Pancreas (tissue), 10 donors: ENCODE data around the gene LAMA2. TPM values are rescaled to one million over a fixed set of nuclear protein-coding genes. Genes with fewer than 3 reads are reported as not detected.

Experiments
- ATAC-seq, 4 donors: fragments of 200-7000 bp; cut with Tn5 transposase; one replicate each; pipeline versions ENCODE4 v1.8.0 to v1.9.1; 2020; ENCODE audit warnings: mild to moderate bottlenecking in 4 of 4, moderate library complexity in 4 of 4
- DNase-seq, 6 donors: peaks; one replicate each; pipeline ENCODE4 v3.0.0-alpha.2; 2020
- FAIRE-seq: peaks from 2 replicates; lab custom pipeline; 2012; peaks lifted over from hg19 to GRCh38; lab: Jason Lieb, UNC
- H3K27ac ChIP-seq, 4 donors: fragments of 200-600 bp; sonication (generic); 1 replicate in 3 of 4; 2 replicates in 1 of 4; pipeline versions ENCODE4 v1.5.0 to v1.8.0; 2020
- H3K27me3 ChIP-seq, 4 donors: fragments of 200-600 bp; one replicate each; pipeline ENCODE4 v1.8.0; 2021
- H3K36me3 ChIP-seq, 3 donors: fragments of 200-600 bp; sonication (generic) in 1 of 3; one replicate each; pipeline versions ENCODE4 v1.5.0 to v1.8.0; 2020 to 2021
- H3K4me1 ChIP-seq, 3 donors: fragments of 200-600 bp; one replicate each; pipeline ENCODE4 v1.8.0; 2021
- H3K4me3 ChIP-seq, 4 donors: fragments of 200-600 bp; sonication (generic) in 2 of 4; one replicate each; pipeline versions ENCODE4 v1.5.0 to v1.8.0; 2020 to 2021
- H3K9me3 ChIP-seq, 4 donors: fragments of 200-600 bp; one replicate each; pipeline ENCODE4 v1.8.0; 2021
- WGBS, 2 donors: extraction: QIAGEN DNeasy Blood & Tissue Kit; methylation state at CpG; one replicate each; pipeline ENCODE4 v1.1.7; 2013; 5-methylcytosine and 5-hydroxymethylcytosine counted together
- intact Hi-C, 3 donors: fragments of 100-400 bp; cut with DNase I; formaldehyde crosslinking; loops; one replicate each; pipeline versions ENCODE4 v1.11.1 to v1.14.2; 2022
- polyA plus RNA-seq, 2 donors: library from polyadenylated mRNA; stranded (reverse); fragments of 200-250 nt; gene quantifications; one replicate each; pipeline ENCODE4 v1.2.3, GENCODE V29; 2013
- total RNA-seq, 6 donors: library from RNA; stranded (reverse); fragmentation: NEBNext Ultra II Directional in 4 of 6; extraction: Animal tissue kit (Norgen Biotek cat#: 25700) in 4 of 6; gene quantifications; one replicate each; pipeline versions ENCODE4 v1.2.1 to v1.2.4, GENCODE V29; 2021 to 2023
- TF ChIP-seq, protein P1 (sequence below), 4 donors: fragments of 200-600 bp; sonication (generic) in 3 of 4; IDR thresholded peaks; one replicate each; pipeline versions ENCODE4 v1.5.0 to v1.8.0; 2021; ENCODE audit warnings: antibody characterized with exemption in 4 of 4
- donor health status: healthy with polysubstance abuse.
- donor health status: DM: no; HTN: no; CAD: no; lungs with moderate emphysema.
- donor health status: DM: no; HTN: no; CAD: no.
- donor health status: control.
- donor health status: control.
- donor health status: Bipolar disorder and iron deficiency.
- donor health status: DM: yes; HTN: yes; CAD: no.
- donor health status: DM: no; HTN: no; CAD: no.
- donor health status: DM: no; HTN: no; CAD: no.
- donor health status: DM: yes; HTN: yes; CAD: no.

LAMA2 gene
- total and polyA plus RNA-seq, 8 donors: 1.2 to 26.2 (median 6.2) TPM

DNA sequence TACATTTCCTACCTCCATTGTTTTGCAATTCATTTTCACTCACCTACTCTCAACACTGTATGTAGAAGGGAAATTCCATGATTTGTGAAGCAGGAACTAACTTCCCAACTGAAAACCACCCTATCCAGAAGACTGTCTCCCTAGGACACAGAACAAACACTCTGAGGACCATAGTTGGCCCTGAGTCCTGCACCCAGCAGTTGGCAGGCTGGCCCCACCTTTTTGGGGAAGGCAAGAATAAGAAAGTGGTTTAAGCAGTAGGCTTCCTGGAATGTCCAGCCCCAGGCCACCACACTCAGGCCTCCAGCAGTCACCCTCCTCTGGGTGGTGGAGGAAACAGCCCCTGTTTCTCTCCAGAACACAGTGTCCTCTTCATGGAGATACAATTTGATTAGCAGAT is 568.2 kb downstream of the LAMA2 start:
- DNase-seq: no peak
- intact Hi-C loops: no loop called here
- Histone ChIP-seq H3K4me1 (no peaks in the 10 kb centered on the region), H3K27me3 (no peaks in the 10 kb centered on the region), H3K9me3 (no peaks in the 10 kb centered on the region), H3K36me3 (no peaks in the 10 kb centered on the region), H3K4me3 (no peak overlapping the region), H3K27ac (no peak overlapping the region)
- TF ChIP-seq, protein P1, sequence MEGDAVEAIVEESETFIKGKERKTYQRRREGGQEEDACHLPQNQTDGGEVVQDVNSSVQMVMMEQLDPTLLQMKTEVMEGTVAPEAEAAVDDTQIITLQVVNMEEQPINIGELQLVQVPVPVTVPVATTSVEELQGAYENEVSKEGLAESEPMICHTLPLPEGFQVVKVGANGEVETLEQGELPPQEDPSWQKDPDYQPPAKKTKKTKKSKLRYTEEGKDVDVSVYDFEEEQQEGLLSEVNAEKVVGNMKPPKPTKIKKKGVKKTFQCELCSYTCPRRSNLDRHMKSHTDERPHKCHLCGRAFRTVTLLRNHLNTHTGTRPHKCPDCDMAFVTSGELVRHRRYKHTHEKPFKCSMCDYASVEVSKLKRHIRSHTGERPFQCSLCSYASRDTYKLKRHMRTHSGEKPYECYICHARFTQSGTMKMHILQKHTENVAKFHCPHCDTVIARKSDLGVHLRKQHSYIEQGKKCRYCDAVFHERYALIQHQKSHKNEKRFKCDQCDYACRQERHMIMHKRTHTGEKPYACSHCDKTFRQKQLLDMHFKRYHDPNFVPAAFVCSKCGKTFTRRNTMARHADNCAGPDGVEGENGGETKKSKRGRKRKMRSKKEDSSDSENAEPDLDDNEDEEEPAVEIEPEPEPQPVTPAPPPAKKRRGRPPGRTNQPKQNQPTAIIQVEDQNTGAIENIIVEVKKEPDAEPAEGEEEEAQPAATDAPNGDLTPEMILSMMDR (IDR thresholded peaks at IDR 0.05): no peak
- FAIRE-seq: no peak
- no peak for ATAC-seq

GRCh38 chr6:129453073-129453472 is 570.1 kb downstream of the LAMA2 start:
- no peaks in the 10 kb centered on the region for H3K27me3 ChIP-seq
- no peaks in the 10 kb centered on the region for H3K9me3 ChIP-seq
- no peak overlapping the region for H3K27ac ChIP-seq
- ATAC-seq (no peak), DNase-seq (no peak), FAIRE-seq (no peak)
- TF ChIP-seq, protein P1 (IDR thresholded peaks at IDR 0.05): no peak
- WGBS, 2 donors: 54 to 73% methylated on average over 3 of the region's 3 CpGs
- no peaks in the 10 kb centered on the region for H3K4me1 ChIP-seq
- no peaks in the 10 kb centered on the region for H3K36me3 ChIP-seq
- intact Hi-C loops: no loop called here
- H3K4me3 ChIP-seq: no peak overlapping the region

GRCh38 chr6:129454488-129454887 is 571.5 kb downstream of the LAMA2 start:
- DNase-seq (no peak), ATAC-seq (no peak), FAIRE-seq (no peak)
- Histone ChIP-seq H3K9me3 (no peaks in the 10 kb centered on the region), H3K36me3 (no peaks in the 10 kb centered on the region), H3K4me3 (no peak overlapping the region), H3K27me3 (no peaks in the 10 kb centered on the region), H3K27ac (no peak overlapping the region), H3K4me1 (no peaks in the 10 kb centered on the region)
- intact Hi-C loops: no loop called here
- TF ChIP-seq, protein P1 (IDR thresholded peaks at IDR 0.05): no peak
- WGBS, 2 donors: 83 to 89% methylated on average over 1 of the region's 1 CpG

GRCh38 chr6:129455126-129455769 is 572.3 kb downstream of the LAMA2 start:
- TF ChIP-seq, protein P1 (IDR thresholded peaks at IDR 0.05): no peak
- no peak for ATAC-seq
- WGBS, 2 donors: 68 to 94% methylated on average over 3 of the region's 3 CpGs
- FAIRE-seq: no peak
- Histone ChIP-seq H3K9me3 (no peaks in the 10 kb centered on the region), H3K36me3 (no peaks in the 10 kb centered on the region), H3K4me1 (no peaks in the 10 kb centered on the region), H3K27me3 (no peaks in the 10 kb centered on the region), H3K27ac (no peak overlapping the region), H3K4me3 (no peak overlapping the region)
- no peak for DNase-seq
- intact Hi-C loops: no loop called here

DNA sequence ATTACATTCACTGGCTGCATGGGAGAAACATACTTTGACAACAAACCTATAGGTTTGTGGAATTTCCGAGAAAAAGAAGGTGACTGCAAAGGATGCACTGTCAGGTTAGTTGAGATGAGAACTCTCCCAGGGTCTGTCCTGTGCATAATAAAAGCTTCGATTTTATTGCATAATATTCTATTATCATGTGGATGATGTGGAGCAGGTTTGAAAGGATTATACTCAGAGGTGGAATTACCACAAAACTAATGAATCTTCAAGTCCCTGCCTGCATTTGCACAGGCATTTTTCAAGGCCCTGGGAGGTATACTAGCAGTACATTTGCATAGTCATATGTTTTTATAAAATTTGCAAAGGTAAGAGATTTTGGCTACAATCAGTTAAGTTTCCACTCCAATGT is 577.3 kb downstream of the LAMA2 start:
- no peak overlapping the region for H3K4me3 ChIP-seq
- H3K27ac ChIP-seq: no peak overlapping the region
- TF ChIP-seq, protein P1 (IDR thresholded peaks at IDR 0.05): no peak
- H3K27me3 ChIP-seq: no peaks in the 10 kb centered on the region
- 66 to 69% methylated on average over 2 of the region's 2 CpGs for WGBS, 2 donors
- DNase-seq: no peak
- ATAC-seq: no peak
- no peak for FAIRE-seq
- intact Hi-C loops: no loop called here
- H3K4me1 ChIP-seq: no peaks in the 10 kb centered on the region
- no peaks in the 10 kb centered on the region for H3K36me3 ChIP-seq
- H3K9me3 ChIP-seq: no peaks in the 10 kb centered on the region
